AG20443 (cell line): ENCODE results near the gene CNOT6.
A peak's percentile ranks its signal among the peaks of the same experiment; 100 is the strongest.

ENCODE experiments used
- DNase-seq: peaks from one replicate; pipeline ENCODE4 v3.0.0; 2012; ENCODE audit warnings: low spot score, mixed read lengths

CNOT6 gene

DNA sequence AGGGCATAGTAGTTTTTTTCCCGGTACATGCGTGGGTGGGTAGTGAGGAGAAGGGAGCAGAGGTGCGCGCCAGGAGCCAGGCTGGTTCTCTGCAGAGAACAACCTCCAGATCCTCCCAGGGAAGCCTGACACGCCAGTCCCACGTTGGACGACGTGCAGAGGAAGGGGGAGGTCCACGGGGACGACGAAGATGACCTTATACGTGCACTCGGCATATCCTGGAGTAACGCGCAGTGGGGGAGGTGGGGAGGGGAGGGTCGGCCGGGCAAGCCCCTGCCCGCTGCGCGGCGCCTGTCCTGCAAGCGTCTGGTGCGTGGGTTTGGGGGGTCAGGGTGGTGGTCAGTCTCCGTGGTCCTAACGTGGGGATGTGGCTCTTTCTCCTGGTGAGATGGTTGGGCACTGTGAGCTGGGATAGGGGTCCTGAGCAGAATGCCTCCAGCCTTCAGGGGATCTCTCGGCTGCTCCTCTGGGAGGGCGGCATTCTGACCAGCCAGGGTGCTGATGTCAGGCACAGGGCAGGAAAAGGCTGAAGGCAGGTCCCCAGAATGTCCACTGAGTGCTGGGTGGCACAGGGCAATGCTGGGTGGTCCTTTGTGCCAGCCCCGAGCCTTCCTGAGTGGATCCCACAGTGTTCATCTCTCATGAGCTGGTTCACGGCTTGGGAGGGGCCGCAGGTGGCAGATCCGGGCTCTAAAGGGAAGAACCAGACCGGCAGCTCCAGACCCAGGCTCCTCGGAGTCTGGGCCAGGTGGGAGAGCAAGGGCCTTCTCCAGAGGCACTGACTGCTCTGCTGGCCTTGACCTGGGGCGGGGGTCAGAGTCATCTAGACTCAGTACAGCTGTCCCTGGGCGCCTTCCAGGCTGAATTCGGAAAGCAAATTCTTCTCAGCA, 107.7 kb downstream of the CNOT6 start:
- peak; percentile 8 for DNase-seq

- DNase-seq: no peak
Observed at GRCh38 chr5:180602481-180603075, 108.4 kb downstream of the CNOT6 start.

GRCh38 chr5:180603076-180603594, 109.0 kb downstream of the CNOT6 start:
- DNase-seq: no peak

DNA sequence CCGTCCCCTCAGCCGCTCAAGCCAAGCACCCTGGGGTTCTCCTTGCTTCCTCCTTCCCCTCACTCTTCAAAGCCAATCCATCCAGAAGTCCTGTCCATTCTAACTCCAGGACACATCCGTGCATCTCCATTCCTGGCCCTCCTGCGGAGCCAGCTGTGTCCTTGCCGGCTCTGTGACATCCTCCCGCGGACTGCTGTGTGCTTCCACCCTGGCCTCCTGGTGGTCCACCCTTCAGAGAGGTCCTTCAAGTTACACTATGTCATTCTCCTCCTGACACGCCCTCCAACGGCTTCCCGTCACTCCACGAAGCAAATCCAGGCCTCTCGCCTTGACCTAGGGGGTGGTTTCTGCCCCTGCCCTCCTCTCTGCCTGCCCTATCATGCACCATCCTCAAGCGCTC, 110.1 kb downstream of the CNOT6 start:
- DNase-seq: no peak

DNA sequence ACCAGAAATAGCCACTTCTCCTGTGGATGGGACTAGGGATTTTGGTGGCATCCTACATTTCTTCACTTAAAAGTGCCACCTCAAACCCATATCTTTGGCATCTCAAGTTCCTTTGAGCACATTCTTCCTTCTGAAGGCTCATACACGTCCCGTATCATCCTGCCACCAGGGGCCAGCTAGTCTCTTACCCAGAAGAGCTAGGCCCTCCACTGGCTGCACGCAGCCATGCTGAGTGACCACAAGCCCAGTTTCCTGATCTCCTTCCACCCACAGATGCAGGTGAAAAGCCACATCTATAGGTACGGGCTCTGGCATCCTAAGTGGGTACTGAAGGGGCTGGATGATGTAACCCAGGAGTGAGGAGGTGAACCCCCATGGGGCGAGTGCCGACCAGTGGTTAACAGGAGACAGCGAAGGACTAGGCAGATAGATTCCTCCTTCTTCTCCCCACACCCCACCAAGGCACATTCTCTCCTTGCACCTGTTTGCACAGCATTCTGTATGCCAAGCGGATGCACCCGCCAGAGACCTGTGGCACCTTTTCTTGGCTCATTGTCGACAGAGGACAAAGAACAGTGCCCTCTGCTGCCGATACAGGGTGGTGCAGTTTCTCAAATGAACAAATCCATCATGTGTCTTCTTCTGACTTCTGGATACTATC, 111.5 kb downstream of the CNOT6 start:
- peak; percentile 61 for DNase-seq

- no peak for DNase-seq
Observed at GRCh38 chr5:180606215-180606785, 112.1 kb downstream of the CNOT6 start.

GRCh38 chr5:180607861-180608571, 113.8 kb downstream of the CNOT6 start:
- no peak for DNase-seq

DNA sequence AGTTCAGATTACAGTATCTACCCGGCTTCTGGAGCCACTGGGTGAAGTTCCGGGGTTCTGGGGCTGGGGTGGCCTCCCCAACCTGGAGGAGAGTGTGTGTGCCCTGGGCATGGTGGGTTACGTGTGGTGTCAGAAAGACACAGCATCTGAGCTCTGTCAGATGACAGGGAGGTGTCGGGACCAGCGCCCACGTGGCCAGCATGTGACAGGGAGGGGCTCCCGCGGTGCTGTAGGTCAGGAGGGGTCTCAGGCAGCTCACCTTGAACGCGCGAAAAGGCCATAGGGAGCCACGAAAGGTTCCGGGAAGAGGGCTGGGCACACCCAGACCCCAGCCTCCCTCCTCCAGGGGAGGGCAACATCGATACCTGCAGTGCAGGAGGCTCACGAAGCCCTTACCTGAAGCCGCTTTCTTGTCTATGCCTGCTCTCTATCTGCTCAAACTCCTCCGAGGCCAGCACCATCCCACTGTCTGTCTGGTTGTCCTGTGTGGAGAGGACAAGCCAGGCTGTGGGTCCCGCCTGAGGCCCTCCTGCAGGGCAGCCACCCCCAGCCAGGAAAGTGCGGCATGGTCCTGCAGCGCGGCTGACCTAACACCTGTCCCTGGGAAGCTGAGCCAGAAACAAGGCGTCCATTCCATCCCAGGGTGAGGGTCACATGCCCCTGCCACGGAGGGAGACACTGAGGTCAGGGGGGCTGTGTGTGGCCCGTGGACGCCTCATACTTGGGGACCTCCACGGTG, 114.6 kb downstream of the CNOT6 start:
- DNase-seq: no peak

GRCh38 chr5:180609386-180609785, 115.2 kb downstream of the CNOT6 start:
- no peak for DNase-seq

GRCh38 chr5:180609817-180610550, 115.8 kb downstream of the CNOT6 start:
- DNase-seq: no peak

DNA sequence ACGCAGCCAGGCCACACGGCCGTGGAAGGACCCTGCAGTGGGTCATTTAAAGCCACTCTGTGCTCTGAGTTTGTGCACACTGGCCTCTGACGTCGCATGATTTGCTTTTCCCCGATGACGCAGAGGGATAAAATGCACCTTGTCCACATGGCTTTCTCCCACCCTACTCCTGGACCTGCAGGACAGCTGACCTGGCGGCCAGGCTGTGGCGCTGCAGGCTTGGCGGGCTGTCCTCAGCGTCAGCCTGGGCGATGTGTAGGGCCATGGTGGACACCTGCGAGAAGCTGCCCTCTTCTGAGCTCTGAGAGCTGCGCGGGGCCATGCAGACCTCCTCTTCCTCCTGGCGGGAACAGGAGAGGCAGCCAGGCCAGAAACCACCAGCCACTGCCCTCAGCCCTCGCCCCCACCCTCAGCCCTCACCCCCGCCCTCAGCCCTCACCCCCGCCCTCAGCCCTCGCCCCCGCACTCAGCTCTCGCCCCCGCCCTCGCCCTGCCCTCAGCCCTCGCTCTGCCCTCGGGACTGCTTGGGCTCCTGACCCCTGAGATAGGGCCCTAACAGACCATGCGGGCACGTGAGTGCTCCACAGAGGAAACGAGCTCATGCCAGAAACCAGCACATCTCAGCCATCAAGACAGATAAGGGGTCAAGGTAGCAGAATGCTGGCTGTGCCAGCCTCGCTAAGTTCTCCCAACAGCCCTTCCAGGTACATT, 117.1 kb downstream of the CNOT6 start:
- no peak for DNase-seq

GRCh38 chr5:180612683-180613082, 118.5 kb downstream of the CNOT6 start:
- DNase-seq: no peak

- DNase-seq: no peak
Observed at GRCh38 chr5:180613188-180613813, 119.1 kb downstream of the CNOT6 start.

DNA sequence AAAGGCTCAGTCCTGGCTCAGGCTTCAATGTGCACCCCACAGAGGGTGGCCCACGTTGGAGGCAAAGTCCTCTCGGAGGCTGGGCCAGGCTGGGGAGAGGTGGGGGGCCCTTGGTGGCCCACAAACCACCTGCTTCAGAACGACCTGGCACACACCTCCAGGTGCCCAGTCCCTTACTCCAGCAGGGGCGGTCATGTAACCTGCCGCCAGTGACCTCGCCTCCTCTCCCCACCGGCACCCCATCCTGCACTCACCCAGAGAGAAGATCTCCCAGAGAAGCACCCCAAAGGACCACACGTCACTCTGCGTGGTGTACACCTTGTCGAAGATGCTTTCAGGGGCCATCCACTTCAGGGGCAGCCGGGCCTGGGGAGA, 119.6 kb downstream of the CNOT6 start:
- no peak for DNase-seq

DNA sequence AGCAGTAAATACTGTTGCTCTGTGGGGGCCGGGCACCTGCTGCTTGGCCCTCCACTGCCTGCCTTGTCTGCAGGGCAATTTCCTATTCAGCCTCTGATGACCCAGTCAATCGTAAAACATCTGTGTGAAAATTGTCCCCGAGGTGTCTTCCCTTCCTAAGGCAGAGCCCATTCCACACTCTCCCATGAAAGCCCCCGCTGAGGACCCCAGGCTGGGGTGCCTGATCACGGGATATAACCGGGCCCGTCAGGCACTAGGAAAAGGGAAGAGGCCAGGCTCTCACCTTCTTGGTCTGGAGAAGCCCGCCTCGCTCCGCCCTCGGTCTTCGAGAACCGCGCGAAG, 124.3 kb downstream of the CNOT6 start:
- no peak for DNase-seq

DNA sequence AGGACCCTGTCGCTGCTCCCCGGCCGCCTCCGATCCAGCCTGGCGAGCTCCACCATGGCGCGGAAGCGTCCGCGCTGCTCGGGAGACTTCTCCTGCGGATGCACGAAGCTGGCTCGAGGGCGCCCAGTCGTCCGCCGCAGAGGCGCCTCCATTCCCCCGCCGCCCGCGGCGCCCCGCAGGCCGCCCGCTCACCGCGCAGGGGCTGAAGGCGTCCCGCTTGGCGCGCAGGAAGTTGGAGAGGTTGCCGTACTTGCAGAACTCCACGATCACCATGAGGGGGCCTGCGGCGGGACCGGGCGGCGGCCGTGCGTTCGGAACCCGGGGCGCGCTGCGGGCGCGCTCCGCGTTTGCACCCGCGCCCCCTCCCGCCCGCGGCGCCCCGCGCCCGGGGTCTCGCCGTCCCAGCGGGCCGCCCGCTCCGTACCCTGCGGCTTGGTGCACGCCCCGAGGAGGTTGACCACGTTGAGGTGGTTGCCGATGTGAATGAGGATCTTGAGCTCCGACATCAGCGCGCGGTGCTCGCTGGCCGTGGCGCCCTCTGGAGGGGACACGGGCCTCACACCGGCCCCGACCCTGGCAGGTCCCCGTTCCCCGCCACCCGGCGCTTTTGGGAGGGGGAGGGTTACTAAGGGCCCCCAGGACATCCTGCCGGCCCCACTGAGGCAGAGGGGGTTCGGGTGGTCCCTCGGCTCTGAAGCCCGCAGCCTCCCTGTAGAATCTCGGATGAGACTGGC, 124.8 kb downstream of the CNOT6 start:
- DNase-seq: peak; percentile 74

DNA sequence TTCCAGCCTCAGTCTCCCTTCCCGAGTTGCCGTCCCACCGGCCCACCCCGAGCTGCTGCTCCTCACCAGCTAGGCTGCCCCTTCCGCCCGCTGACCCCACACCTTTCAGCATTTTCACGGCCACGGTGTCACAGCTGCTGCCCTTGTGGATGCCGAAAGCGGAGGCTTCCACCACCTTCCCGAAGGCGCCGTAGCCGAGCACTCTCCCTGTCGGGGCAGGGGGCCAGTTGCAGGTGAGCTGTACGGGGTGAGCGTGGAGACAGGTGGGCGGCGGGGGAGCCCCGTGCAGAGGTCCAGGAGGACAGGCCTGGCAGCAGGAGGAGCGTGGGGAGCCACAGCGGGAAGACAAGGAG, 125.4 kb downstream of the CNOT6 start:
- DNase-seq: no peak

DNA sequence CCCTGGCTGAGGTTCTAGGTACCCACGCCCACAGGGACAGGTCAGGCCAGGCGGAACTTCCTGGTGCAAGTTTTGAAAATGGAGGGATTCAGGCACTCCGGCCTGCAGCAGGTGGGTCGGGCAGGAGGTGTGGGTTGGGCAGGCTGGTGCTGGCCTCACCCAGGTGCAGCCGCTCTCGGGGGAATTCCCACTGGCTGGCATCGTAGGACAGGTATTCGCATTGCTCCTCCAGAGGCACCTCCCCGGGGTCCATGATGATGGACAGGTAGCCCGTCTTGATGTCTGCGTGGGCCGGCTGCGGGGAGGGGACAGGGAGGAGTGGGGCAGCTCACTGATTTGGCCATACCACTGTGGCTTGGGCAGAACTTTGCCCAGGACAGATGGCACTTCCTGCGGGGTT, 125.8 kb downstream of the CNOT6 start:
- no peak for DNase-seq

DNA sequence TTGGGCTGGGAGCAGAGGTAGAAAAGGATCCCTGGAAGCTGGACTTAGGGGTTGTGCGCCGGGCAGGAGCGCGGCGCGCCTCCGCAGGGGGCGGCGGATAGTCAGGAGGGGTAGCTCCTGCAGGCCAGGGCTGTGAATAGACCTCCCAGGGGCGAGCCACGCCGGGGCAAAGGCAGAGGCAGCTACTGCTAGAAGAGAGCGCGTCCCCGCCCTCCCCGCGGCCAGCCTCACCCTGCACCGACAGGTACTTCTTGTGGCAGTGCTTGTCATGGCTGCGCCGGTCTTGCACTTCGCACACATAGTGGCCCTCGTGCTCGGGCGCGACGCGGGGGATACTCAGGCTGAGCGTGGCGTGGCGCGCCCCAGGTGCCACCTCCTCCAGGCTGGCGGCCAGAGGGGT, 127.1 kb downstream of the CNOT6 start:
- DNase-seq: no peak
